Activated B cell treated with CpG ODN at 0.5 μM for 24 hours (primary cell): ENCODE measurements around the gene TMEM164. TPM values are rescaled to one million over a fixed set of nuclear protein-coding genes. Genes with fewer than 3 reads are reported as not detected.

ENCODE experiments used
- ATAC-seq: fragments of 200-7000 bp; cut with Tn5 transposase; one replicate; pipeline ENCODE4 v1.10.0; 2021; ENCODE audit warnings: low read depth, mild to moderate bottlenecking, moderate library complexity
- CTCF ChIA-PET: fragments of 350-600 bp; sonication (Branson Sonifier 250); formaldehyde crosslinking; loops from one replicate; lab custom pipeline; 2021; ENCODE audit warnings: antibody characterized with exemption; lab: Charles Lee
- POLR2A ChIA-PET: fragments of 350-600 bp; sonication (Branson Sonifier 250); formaldehyde crosslinking; loops from one replicate; lab custom pipeline; 2021; ENCODE audit warnings: antibody characterized with exemption; lab: Charles Lee
- DNase-seq: peaks from one replicate; pipeline ENCODE4 v3.0.0; 2022
- H3K27ac Mint-ChIP-seq: one replicate; pipeline ENCODE4 v1.8.0; 2020; ENCODE audit warnings: mixed read lengths
- H3K27me3 Mint-ChIP-seq: one replicate; pipeline ENCODE4 v1.8.0; 2021; ENCODE audit warnings: mixed read lengths
- H3K36me3 Mint-ChIP-seq: one replicate; pipeline ENCODE4 v1.8.0; 2021; ENCODE audit warnings: low read depth, mixed read lengths
- H3K4me1 Mint-ChIP-seq: one replicate; pipeline ENCODE4 v1.8.0; 2021; ENCODE audit warnings: mixed read lengths
- H3K4me3 Mint-ChIP-seq: one replicate; pipeline ENCODE4 v1.8.0; 2020; ENCODE audit warnings: mild to moderate bottlenecking, mixed read lengths
- H3K9me3 Mint-ChIP-seq: one replicate; pipeline ENCODE4 v1.8.0; 2020; ENCODE audit warnings: mixed read lengths
- CTCF ChIP-seq: fragments of 200-600 bp; IDR thresholded peaks from one replicate; pipeline ENCODE4 v1.8.0; 2022; ENCODE audit warnings: antibody characterized with exemption, mild to moderate bottlenecking
- intact Hi-C: fragments of 100-400 bp; cut with micrococcal nuclease; formaldehyde crosslinking; loops from one replicate; pipeline ENCODE4 v1.15.1; 2024
- total RNA-seq: library from RNA; stranded (reverse); gene quantifications from 2 replicates; pipeline ENCODE4 v1.2.3, GENCODE V29; 2022

The TMEM164 gene
- total RNA-seq, 1 donor from 2014 or later: 21.8 TPM

DNA sequence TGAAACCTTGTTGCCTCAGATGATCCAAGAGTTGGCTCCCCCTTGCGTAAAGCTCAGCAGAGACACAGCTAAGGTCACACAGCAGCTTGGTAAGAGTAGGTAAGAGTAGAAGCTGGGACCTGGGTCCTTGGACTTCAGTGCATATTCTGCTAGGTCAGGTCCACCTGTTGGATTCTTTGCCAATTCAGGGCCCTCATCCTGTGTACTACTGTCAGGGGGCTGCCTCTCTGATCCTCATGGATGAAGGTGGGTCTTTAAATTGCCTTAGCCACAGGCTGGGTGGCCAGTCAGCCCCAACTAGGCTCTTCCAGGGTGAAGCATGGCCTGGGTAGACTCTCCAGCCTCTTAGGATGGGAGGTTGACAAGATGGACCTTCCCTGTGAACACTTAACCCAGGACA, 159.2 kb downstream of the TMEM164 start:
- no peaks in the 10 kb centered on the region for H3K27me3 Mint-ChIP-seq

DNA sequence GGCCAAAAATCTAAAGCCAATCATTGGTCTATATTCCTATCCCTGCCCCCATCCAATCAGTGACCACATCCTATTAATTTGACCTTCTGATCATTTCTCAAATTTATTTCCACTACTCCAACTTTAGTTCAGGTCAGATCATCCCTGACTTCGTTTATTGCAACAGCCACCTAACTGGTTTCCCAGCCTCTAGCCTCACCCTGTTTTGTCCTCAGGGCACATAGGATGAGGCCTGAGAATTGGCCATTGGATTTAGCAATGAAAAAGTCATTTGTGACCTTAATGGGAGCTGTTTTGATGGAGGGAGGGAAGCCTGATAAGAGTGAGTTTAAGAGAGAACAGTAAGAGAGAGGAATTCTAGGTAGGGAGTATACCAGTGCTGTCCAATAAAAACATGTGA, 160.0 kb downstream of the TMEM164 start:
- intact Hi-C loops: no loop called here

More for the DNA sequence above, 159.2 kb downstream of the TMEM164 start:
- CTCF ChIA-PET: interaction anchor here (1.2 to 8.8 kb wide), 3 partner anchors 15 to 248 kb away, joined by 3 to 213 read pairs (median 53); no protein-coding TSS in a partner anchor
- H3K4me3 Mint-ChIP-seq: no peak overlapping the region
- H3K36me3 Mint-ChIP-seq: peaks cover under 1% of the 10 kb centered on the region
- H3K9me3 Mint-ChIP-seq: no peaks in the 10 kb centered on the region
- TF ChIP-seq CTCF: no peak
- DNase-seq (no peak), ATAC-seq (no peak)
- H3K27ac Mint-ChIP-seq: no peak overlapping the region
- POLR2A ChIA-PET: no interaction called here
- intact Hi-C loops: no loop called here
- H3K4me1 Mint-ChIP-seq: peaks cover 13% of the 10 kb centered on the region

DNA sequence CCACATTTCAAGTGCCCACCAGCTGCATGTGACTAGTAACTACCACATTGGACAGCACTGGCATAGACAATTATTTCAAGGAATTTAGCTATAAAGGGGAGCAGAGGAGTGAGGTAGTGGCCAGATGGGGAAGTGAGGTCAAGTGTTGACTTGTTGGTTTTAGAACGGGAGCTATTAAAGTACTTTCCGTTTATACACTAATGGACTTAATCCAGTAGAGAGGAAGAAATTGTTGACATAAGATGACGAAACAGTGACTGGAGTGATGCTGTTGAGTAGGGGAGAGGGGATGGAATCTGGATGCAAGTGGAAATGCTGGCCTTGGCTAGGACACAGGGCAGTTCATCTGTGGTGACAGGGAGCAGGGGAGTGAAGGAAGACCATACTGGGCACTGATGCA, 160.6 kb downstream of the TMEM164 start:
- no peak overlapping the region for H3K27ac Mint-ChIP-seq
- no peaks in the 10 kb centered on the region for H3K27me3 Mint-ChIP-seq
- intact Hi-C loops: no loop called here
- H3K9me3 Mint-ChIP-seq: no peaks in the 10 kb centered on the region
- no peak for TF ChIP-seq CTCF
- no peaks in the 10 kb centered on the region for H3K36me3 Mint-ChIP-seq
- ATAC-seq: no peak
- H3K4me3 Mint-ChIP-seq: no peak overlapping the region
- DNase-seq: no peak
- ChIA-PET CTCF (interaction anchor here (1.0 to 8.8 kb wide), 2 partner anchors 17 to 247 kb away, joined by 3 to 213 read pairs; no protein-coding TSS in a partner anchor), POLR2A (no interaction called here)
- peaks cover 16% of the 10 kb centered on the region for H3K4me1 Mint-ChIP-seq

More for the DNA sequence above, 160.0 kb downstream of the TMEM164 start:
- H3K4me1 Mint-ChIP-seq: peaks cover 16% of the 10 kb centered on the region
- H3K27ac Mint-ChIP-seq: no peak overlapping the region
- H3K4me3 Mint-ChIP-seq: no peak overlapping the region
- H3K36me3 Mint-ChIP-seq: no peaks in the 10 kb centered on the region
- CTCF ChIA-PET: interaction anchor here (1.0 to 8.8 kb wide), 2 partner anchors 16 to 248 kb away, joined by 3 to 213 read pairs; no protein-coding TSS in a partner anchor
- H3K27me3 Mint-ChIP-seq: no peaks in the 10 kb centered on the region
- POLR2A ChIA-PET: no interaction called here
- no peak for ATAC-seq
- no peak for TF ChIP-seq CTCF
- no peak for DNase-seq
- H3K9me3 Mint-ChIP-seq: no peaks in the 10 kb centered on the region

- H3K27me3 Mint-ChIP-seq: no peaks in the 10 kb centered on the region
- no peak overlapping the region for H3K27ac Mint-ChIP-seq
- intact Hi-C loops: no loop called here
- POLR2A ChIA-PET: no interaction called here
- CTCF ChIA-PET: interaction anchor here (0.5 to 1.9 kb wide), 3 partner anchors 9 to 251 kb away, joined by 3 to 7 read pairs (median 5); no protein-coding TSS in a partner anchor
- DNase-seq: no peak
- ATAC-seq: no peak
- TF ChIP-seq CTCF: no peak
- no peaks in the 10 kb centered on the region for H3K9me3 Mint-ChIP-seq
- peaks cover 25% of the 10 kb centered on the region for H3K4me1 Mint-ChIP-seq
- no peak overlapping the region for H3K4me3 Mint-ChIP-seq
- peaks cover 3% of the 10 kb centered on the region for H3K36me3 Mint-ChIP-seq
Observed at GRCh38 chrX:110167952-110168451, 165.1 kb downstream of the TMEM164 start.

DNA sequence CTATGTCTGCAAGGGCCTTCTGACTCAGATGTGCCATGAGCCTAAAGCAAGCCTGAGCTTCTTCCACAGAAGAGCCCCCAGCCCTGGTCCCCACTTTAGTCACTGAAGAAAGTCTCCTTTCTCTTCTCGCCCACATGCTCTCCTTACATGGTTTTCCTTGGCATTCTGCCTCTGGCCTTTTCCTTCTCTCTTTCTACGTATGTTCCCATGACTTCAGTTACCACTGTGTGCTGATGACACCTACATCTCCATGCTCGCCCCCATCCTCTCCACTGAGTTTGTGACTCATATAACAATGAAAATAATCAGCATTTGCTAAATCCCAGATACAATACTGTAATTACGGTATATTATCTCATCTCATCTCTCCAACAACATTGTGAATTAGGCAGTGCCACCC, 165.7 kb downstream of the TMEM164 start:
- Mint-ChIP-seq H3K4me3 (no peak overlapping the region), H3K27me3 (no peaks in the 10 kb centered on the region), H3K9me3 (no peaks in the 10 kb centered on the region), H3K27ac (no peak overlapping the region), H3K36me3 (peaks cover 3% of the 10 kb centered on the region), H3K4me1 (peaks cover 27% of the 10 kb centered on the region)
- intact Hi-C loops: no loop called here
- CTCF ChIA-PET: interaction anchor here (0.5 to 1.9 kb wide), 3 partner anchors 10 to 251 kb away, joined by 3 to 7 read pairs (median 5); no protein-coding TSS in a partner anchor
- DNase-seq: no peak
- TF ChIP-seq CTCF: no peak
- no peak for ATAC-seq
- POLR2A ChIA-PET: no interaction called here
